Measurements from ENCODE around the gene MROH2A.

DNA sequence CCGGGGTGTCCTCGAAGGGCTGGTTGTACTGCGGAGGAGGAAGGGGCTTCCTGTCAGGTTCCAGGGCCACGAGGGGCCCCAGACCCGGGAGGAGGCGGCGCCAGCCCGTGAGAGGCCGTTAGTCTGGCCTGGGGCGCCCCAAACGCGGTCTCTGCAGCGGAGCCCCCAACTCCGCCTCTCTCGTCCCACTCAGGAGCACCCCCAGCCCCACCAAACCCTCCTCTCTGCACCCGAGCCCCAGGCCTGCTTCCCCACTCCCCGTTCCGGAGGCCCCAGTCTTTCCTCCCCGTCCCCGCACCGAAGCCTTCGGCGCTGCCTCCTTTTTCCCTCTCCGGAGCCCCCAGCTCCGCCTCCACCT is 75.7 kb downstream of the MROH2A start:
- TF ChIP-seq CTCF (conservative IDR thresholded peaks at IDR 0.05; ENCODE audit: low read length): no peak
- no peak for TF ChIP-seq EZH2phosphoT487 (IDR thresholded peaks at IDR 0.05; ENCODE audit: borderline replicate concordance)
